ENCODE data around the gene ZNF133.

The ZNF133 gene

DNA sequence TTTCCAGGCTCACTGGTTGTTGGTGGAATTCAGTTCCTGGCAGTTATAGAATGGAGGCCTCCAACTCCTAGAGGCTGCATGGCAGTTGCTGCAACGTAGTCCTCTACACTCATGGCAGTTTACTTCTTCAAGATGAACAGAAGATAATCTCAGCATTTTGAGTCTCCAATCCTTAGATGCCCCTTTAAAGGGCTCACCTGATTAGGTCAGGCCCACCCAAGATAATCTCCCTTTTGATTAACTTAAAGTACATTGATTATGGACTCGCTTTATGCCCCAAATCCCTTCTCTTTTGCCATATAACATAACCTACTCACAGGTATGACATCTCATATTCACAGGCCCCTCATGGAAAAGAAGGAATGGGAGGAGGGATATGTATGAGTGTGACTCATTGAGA, 76.4 kb downstream of the ZNF133 start:
- DNase-seq = no peak

All from inflammatory macrophage treated with lipopolysaccharide for 1 hour (primary cell).